Stimulated activated memory B cell treated with anti-CD40 and anti-IgM and Interleukin-4, amounts not matched to agents 10 μg/mL and 1 μg/mL and 100 μg/mL, for 72 hours (primary cell): ENCODE results near the gene ENAH.

Experiments used
- ATAC-seq: fragments of 150-1000 bp; cut with Tn5 transposase; 2 replicates; pipeline ENCODE4 v1.10.0; 2021
- H3K27ac Mint-ChIP-seq: one replicate; pipeline ENCODE4 v1.8.0; 2022; ENCODE audit warnings: mild to moderate bottlenecking, mixed read lengths
- H3K27me3 Mint-ChIP-seq: one replicate; pipeline ENCODE4 v1.8.0; 2022; ENCODE audit warnings: mixed read lengths
- H3K36me3 Mint-ChIP-seq: one replicate; pipeline ENCODE4 v1.8.0; 2022; ENCODE audit warnings: mixed read lengths
- H3K4me1 Mint-ChIP-seq: one replicate; pipeline ENCODE4 v1.8.0; 2022; ENCODE audit warnings: mixed read lengths
- H3K4me3 Mint-ChIP-seq: one replicate; pipeline ENCODE4 v1.8.0; 2022; ENCODE audit warnings: mild to moderate bottlenecking, moderate library complexity, mixed read lengths
- H3K9me3 Mint-ChIP-seq: one replicate; pipeline ENCODE4 v1.8.0; 2022; ENCODE audit warnings: mixed read lengths

Gene ENAH

DNA sequence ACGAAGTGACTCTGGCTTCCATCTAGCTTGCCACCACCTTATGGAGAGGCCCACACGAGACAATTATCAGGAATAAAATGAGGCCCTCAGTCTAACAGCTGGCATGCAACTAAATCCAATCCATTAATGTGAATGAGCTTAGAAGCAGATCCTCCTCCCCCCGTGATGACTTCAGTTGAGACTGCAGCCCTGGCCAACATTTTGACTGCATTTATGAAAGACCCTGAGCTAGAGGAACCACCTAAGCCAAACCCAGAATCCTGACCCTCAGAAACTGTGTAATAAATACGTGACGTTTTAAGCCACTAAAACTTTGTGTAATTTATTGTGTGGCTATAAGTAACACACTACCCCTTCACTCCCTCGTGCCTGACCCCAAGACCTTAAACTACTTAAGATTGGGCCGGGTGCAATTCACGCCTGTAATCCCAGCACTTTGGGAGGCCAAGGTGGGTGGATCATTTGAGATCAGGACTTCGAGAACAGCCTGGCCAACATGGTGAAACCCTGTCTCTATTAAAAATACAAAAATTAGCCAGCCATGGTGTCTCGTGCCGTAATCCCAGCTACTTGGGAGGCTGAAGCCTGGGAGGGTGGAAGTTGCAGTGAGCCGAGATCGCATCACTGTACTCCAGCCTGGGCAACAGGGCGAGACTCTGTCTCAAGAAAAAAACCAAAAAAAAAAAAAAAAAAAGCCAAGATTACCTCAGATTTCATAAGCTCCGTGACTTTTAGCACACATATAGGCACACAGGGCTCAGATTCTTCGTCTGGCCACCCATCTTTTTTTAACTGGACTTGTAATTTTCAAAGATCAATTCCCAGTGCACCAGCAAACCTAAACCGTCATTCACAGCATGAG lies 72.5 kb downstream of the ENAH start:
- H3K4me3 Mint-ChIP-seq = no peak overlapping the region
- no peak overlapping the region for H3K27ac Mint-ChIP-seq
- no peaks in the 10 kb centered on the region for H3K9me3 Mint-ChIP-seq
- ATAC-seq = no peak
- H3K27me3 Mint-ChIP-seq = peaks cover 45% of the 10 kb centered on the region
- H3K4me1 Mint-ChIP-seq = no peaks in the 10 kb centered on the region
- H3K36me3 Mint-ChIP-seq = peaks cover 5% of the 10 kb centered on the region

DNA sequence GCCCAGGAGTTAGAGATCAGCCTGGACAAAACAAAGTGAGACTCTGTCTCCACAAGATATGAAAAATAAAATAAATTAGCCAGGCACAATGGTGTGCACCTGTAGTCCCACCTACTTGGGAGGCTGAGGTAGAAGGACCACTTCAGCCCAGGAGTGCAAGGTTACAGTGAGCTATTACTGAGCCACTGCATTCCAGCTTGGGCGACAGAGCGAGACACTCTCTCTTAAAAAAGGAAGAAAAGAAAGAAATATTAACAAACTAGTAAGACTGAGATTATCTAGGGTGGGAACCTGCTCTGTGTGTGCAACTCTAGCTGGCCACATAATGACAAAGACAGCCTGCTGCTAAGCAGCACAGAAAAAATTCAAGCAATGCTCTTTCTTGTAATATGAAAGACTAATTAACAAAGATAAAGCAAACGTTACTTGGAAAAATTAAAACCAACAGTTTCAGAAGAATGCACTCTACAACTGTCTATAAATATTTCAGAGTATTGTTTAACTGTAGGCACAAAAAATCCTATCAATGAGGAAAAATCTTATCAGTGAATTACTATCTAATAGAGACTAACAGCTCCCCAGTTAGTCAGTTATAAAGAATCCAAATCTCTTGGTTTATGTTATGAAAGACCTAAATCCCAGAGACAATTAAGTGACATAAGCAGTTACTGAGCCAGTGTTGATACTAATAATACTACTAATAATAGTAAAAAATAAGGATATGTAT lies 74.5 kb downstream of the ENAH start:
- no peak for ATAC-seq
- Mint-ChIP-seq H3K36me3 (peaks cover 5% of the 10 kb centered on the region), H3K27me3 (peaks cover 30% of the 10 kb centered on the region), H3K27ac (no peak overlapping the region), H3K4me3 (no peak overlapping the region), H3K4me1 (no peaks in the 10 kb centered on the region), H3K9me3 (no peaks in the 10 kb centered on the region)

- Mint-ChIP-seq H3K4me1 (no peaks in the 10 kb centered on the region), H3K27ac (no peak overlapping the region), H3K4me3 (no peak overlapping the region), H3K9me3 (no peaks in the 10 kb centered on the region), H3K36me3 (no peaks in the 10 kb centered on the region), H3K27me3 (peaks cover 18% of the 10 kb centered on the region)
- no peak for ATAC-seq
These were observed 75.7 kb downstream of the ENAH start for GRCh38 chr1:225577241-225577640.

GRCh38 chr1:225573216-225573615 lies 79.7 kb downstream of the ENAH start:
- Mint-ChIP-seq H3K4me3 (no peak overlapping the region), H3K4me1 (no peaks in the 10 kb centered on the region), H3K9me3 (no peaks in the 10 kb centered on the region), H3K27me3 (peaks cover 12% of the 10 kb centered on the region), H3K36me3 (no peaks in the 10 kb centered on the region), H3K27ac (no peak overlapping the region)
- no peak for ATAC-seq

DNA sequence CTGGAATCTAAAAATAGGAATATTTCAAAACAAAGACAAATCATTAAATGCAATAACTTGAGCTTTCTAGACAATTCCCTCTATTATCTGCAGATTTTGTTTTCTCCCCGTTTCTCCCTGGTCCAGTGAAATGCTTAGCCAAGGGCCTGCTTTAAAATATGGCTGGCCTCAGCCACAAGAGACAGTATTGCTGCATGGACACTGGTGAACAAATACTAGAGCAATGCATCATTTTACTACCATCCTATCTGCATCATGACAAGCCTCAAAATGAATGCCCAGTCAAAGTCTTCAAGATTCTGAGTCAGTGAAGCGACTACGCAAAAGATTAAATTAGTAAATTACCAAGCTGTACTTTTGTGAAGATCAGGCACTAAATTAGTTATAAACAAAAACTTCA lies 80.5 kb downstream of the ENAH start:
- Mint-ChIP-seq H3K36me3 (no peaks in the 10 kb centered on the region), H3K9me3 (no peaks in the 10 kb centered on the region), H3K4me3 (no peak overlapping the region), H3K4me1 (no peaks in the 10 kb centered on the region), H3K27me3 (peaks cover 12% of the 10 kb centered on the region), H3K27ac (no peak overlapping the region)
- no peak for ATAC-seq

GRCh38 chr1:225567789-225568188 lies 85.1 kb downstream of the ENAH start:
- ATAC-seq = no peak
- no peak overlapping the region for H3K4me3 Mint-ChIP-seq

GRCh38 chr1:225565847-225566246 lies 87.1 kb downstream of the ENAH start:
- H3K36me3 Mint-ChIP-seq = no peaks in the 10 kb centered on the region
- H3K27ac Mint-ChIP-seq = no peak overlapping the region
- no peak for ATAC-seq
- H3K9me3 Mint-ChIP-seq = no peaks in the 10 kb centered on the region
- no peak overlapping the region for H3K4me3 Mint-ChIP-seq
- peaks cover 10% of the 10 kb centered on the region for H3K27me3 Mint-ChIP-seq
- H3K4me1 Mint-ChIP-seq = no peaks in the 10 kb centered on the region

More at GRCh38 chr1:225567789-225568188, 85.1 kb downstream of the ENAH start:
- H3K27ac Mint-ChIP-seq = no peak overlapping the region
- H3K36me3 Mint-ChIP-seq = no peaks in the 10 kb centered on the region
- no peaks in the 10 kb centered on the region for H3K4me1 Mint-ChIP-seq
- no peaks in the 10 kb centered on the region for H3K9me3 Mint-ChIP-seq
- H3K27me3 Mint-ChIP-seq = peaks cover 10% of the 10 kb centered on the region

DNA sequence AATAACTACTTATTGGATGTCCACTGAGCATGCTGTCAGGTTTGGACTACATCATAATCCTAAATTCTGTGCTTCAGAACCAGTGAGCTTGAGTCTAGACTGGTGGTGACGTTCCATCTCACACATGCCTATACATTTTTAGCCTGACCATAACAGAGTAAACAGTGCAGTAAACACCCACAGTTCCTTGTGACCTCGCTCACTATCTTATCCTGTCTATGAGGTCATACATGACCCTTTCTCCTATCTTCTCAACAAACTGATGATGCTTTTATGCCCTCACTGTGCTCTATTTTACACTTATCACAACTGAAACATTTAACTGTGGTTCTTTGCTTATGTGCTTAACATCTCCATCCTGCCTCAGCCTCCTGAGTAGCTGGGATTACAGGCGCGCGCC lies 91.2 kb downstream of the ENAH start:
- Mint-ChIP-seq H3K4me1 (no peaks in the 10 kb centered on the region), H3K9me3 (no peaks in the 10 kb centered on the region)

GRCh38 chr1:225559902-225560301 lies 93.0 kb downstream of the ENAH start:
- no peak for ATAC-seq
- Mint-ChIP-seq H3K9me3 (no peaks in the 10 kb centered on the region), H3K4me1 (no peaks in the 10 kb centered on the region), H3K27me3 (no peaks in the 10 kb centered on the region), H3K36me3 (no peaks in the 10 kb centered on the region), H3K27ac (no peak overlapping the region), H3K4me3 (no peak overlapping the region)

More for the DNA sequence above, 91.2 kb downstream of the ENAH start:
- Mint-ChIP-seq H3K27me3 (peaks cover 10% of the 10 kb centered on the region), H3K4me3 (no peak overlapping the region), H3K27ac (no peak overlapping the region), H3K36me3 (no peaks in the 10 kb centered on the region)
- ATAC-seq = no peak

DNA sequence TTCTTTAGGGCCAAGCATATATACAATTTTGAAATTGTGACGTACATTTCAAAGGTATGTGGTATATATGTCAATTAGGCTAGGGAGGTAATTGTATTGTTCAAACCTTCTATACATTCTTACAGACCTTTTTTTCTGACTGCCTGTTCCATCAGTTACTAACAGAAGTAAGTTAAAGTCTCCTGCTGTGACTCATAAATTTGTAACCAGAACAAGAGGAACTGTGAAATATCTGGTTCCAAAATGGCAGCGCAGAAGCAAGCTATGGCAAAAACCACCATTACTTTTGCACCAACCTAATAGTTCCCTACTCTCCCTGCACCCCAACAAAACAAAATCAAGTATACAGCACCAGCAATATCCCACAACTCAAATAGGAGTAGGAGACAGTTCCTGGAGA lies 93.6 kb downstream of the ENAH start:
- Mint-ChIP-seq H3K4me3 (no peak overlapping the region), H3K27me3 (no peaks in the 10 kb centered on the region)

DNA sequence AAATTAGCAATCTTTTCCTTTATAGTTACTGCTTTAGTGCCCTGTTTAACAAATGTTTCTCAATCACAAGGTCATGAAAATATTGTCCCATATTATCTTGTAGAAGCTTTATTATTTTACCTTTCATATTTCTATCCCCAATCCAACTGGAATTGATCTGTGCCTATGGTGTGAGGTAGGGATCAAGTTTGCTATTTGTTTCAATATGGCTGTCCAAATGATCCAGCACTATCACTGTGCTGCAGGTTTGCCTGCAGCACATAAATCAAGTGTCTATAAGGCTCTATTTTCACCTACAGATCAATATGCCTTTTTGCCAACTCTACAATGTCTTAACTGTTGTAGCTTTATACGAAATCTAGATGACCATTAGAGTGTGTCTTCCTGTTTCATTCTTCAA lies 96.2 kb downstream of the ENAH start:
- ATAC-seq = no peak

More for the DNA sequence above, 93.6 kb downstream of the ENAH start:
- Mint-ChIP-seq H3K36me3 (no peaks in the 10 kb centered on the region), H3K27ac (no peak overlapping the region), H3K4me1 (no peaks in the 10 kb centered on the region), H3K9me3 (no peaks in the 10 kb centered on the region)
- ATAC-seq = no peak

DNA sequence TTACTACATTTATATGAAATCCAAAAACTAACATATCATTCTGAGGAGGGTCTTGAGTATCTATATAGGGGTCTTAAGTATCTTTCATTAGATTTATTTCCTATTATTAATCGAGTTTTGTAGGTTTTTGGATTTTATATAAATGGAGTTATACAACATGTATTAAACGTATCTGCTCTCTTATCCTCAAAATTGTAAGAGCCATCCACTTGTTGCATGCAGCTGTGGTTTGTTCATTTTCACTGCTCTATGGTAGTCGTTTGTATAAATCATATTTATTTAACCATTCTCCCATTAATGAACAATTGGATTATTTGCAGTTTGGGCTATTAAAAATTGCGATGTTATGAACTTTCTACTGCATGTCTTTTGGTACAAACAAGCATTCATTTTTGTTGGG lies 97.1 kb downstream of the ENAH start:
- no peaks in the 10 kb centered on the region for H3K4me1 Mint-ChIP-seq
- H3K4me3 Mint-ChIP-seq = no peak overlapping the region
- no peaks in the 10 kb centered on the region for H3K9me3 Mint-ChIP-seq
- ATAC-seq = no peak
- H3K27ac Mint-ChIP-seq = no peak overlapping the region
- no peaks in the 10 kb centered on the region for H3K27me3 Mint-ChIP-seq
- H3K36me3 Mint-ChIP-seq = no peaks in the 10 kb centered on the region

More for the DNA sequence above, 96.2 kb downstream of the ENAH start:
- Mint-ChIP-seq H3K27ac (no peak overlapping the region), H3K4me1 (no peaks in the 10 kb centered on the region), H3K4me3 (no peak overlapping the region), H3K9me3 (no peaks in the 10 kb centered on the region), H3K36me3 (no peaks in the 10 kb centered on the region), H3K27me3 (no peaks in the 10 kb centered on the region)

- H3K36me3 Mint-ChIP-seq = no peaks in the 10 kb centered on the region
- no peaks in the 10 kb centered on the region for H3K27me3 Mint-ChIP-seq
- no peak for ATAC-seq
- no peaks in the 10 kb centered on the region for H3K4me1 Mint-ChIP-seq
- no peak overlapping the region for H3K4me3 Mint-ChIP-seq
- no peaks in the 10 kb centered on the region for H3K9me3 Mint-ChIP-seq
- no peak overlapping the region for H3K27ac Mint-ChIP-seq
These were observed 98.6 kb downstream of the ENAH start for GRCh38 chr1:225554216-225554812.

- Mint-ChIP-seq H3K4me1 (no peaks in the 10 kb centered on the region), H3K9me3 (no peaks in the 10 kb centered on the region), H3K36me3 (no peaks in the 10 kb centered on the region), H3K27ac (no peak overlapping the region), H3K27me3 (no peaks in the 10 kb centered on the region), H3K4me3 (no peak overlapping the region)
- no peak for ATAC-seq
These were observed 103.1 kb downstream of the ENAH start for GRCh38 chr1:225549821-225550220.

GRCh38 chr1:225548140-225548857 lies 104.6 kb downstream of the ENAH start:
- ATAC-seq = no peak
- H3K4me3 Mint-ChIP-seq = no peak overlapping the region
- H3K9me3 Mint-ChIP-seq = no peaks in the 10 kb centered on the region
- H3K4me1 Mint-ChIP-seq = no peaks in the 10 kb centered on the region
- no peaks in the 10 kb centered on the region for H3K36me3 Mint-ChIP-seq
- no peaks in the 10 kb centered on the region for H3K27me3 Mint-ChIP-seq
- H3K27ac Mint-ChIP-seq = no peak overlapping the region
